GM19099 (cell line): ENCODE results near the gene COX8C.

ENCODE experiments used
- POLR2A ChIP-seq: IDR thresholded peaks from 3 replicates; pipeline ENCODE4 v1.6.1; 2011; ENCODE audit warnings: low read depth; ENCODE audit not compliant: insufficient read length; ENCODE audit errors: extremely low read depth

The COX8C gene

DNA sequence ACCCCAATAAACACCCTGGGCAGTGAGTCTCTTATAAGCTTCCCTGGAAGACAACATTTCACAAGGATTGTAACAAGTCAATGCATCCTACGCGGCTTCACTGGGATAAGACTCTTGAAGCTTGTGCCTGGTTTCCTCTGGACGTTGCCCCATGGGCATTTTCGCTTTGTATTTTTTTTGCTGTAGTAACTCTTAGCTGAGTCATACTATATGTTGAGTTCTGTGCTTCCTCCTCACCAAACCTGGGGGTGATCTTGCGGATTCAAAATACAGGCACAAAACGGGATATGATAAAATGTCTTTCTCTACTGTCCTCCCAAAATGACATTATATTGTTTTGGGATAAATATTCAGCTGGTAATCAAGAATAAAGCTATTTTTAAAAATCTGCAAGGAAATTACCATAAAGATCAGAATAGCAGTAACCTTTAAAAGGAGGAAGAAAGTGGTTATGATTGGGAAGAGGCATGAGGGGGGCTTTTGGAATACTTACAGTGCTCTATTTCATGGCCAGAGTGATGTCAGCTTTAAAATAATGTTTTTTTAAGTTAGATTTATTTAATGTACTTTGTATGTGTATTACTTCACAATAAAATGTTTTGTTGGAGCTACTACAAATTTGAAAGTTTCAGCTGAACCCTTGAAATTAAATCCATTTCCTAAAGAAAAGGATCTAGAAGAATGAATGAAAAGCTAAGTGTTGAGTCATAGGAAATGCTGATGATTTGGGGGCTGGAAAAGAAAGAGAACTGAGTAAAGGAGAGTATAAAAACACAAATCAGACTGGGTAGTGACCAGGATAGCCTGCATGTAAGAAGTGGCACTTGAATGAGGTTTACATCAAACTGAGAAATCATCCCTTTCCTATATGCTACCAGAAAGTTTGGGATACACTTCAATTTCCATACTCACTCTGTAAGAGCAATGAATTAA, 28.8 kb upstream of the COX8C start:
- no peak for TF ChIP-seq POLR2A

GRCh38 chr14:93318927-93319326, 28.1 kb upstream of the COX8C start:
- no peak for TF ChIP-seq POLR2A

DNA sequence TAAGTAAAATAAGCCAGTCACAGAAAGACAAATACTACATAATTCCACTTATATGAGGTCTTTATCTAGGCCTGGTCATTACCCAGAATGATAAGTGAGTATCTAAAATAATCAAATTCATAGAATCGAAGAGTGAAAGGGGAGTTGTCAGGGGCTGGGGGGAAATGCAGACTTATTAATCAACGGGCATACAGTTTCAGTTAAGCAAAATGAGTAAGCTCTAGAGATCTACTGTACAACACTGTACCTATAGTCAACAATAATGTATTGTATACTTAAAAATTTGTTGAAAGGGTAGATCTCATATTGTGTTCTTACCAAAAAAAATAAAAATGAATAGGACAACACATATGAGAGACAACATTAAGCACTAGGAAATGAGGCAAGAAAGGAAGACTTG, 27.5 kb upstream of the COX8C start:
- no peak for TF ChIP-seq POLR2A

DNA sequence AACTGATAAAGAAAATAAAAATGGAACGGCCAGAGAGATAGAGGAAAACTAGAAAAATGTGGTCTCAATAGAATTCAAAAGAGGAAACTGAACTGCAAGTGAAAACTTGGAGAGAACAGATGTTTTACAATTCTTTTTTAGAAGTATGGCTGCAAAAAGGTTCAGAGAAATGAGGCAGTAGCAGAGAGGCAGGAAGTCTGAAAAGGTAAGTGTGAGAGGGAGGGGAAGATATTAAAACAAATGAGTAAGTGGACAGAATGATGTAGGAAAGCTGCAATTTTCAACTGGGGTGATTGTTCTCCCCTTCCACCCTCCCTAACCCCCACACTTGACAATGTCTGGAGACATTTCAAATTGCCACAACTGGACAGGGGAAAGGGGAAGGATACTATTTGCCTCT, 27.0 kb upstream of the COX8C start:
- no peak for TF ChIP-seq POLR2A

DNA sequence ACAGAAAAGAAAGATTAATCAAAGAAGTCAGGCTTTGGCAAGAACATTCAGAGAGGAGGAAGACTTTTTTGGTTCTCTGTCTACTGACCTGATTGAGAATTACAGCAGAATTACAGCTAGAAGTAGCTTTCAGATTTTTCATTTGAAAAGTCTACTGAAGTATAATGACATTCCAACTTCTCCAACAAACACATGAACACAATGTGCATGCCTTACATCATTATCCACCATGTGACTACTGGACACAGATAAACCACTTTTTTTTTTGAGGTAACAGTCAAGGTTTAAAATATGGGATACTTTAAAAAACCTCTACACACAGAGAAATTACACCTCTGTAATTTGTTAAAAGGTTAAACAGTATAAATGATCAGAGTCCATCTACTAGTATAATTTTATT, 26.5 kb upstream of the COX8C start:
- no peak for TF ChIP-seq POLR2A

DNA sequence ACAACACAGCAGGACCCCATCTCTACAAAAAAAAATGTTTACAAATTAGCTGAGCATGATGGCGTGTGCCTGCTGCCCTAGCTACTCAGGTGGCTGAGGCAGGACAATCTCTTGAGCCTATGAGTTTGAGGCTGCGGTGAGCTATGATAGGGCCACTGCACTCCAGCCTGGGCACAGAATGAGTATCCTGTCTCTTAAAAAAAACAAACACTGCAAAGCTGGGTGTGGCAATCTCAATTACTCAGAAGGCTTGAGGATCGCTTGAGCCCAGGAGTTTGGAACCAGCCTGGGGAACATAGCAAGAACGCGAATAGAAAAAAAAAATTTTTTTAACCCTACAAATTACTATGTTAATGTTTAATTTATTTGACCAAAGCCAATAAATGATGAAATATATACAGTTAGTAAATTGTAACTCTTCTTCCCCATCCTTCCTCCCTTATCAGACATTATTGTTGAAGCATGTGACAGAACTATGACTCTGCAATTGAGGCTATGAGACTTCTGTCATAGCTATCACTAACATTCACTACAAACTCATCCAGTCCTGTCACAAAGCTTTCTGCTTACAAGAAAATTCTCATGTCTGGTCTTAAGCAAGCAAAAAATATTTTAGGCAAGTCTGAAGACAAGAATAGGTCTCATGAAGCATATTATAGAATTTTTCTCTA, 23.9 kb upstream of the COX8C start:
- no peak for TF ChIP-seq POLR2A

DNA sequence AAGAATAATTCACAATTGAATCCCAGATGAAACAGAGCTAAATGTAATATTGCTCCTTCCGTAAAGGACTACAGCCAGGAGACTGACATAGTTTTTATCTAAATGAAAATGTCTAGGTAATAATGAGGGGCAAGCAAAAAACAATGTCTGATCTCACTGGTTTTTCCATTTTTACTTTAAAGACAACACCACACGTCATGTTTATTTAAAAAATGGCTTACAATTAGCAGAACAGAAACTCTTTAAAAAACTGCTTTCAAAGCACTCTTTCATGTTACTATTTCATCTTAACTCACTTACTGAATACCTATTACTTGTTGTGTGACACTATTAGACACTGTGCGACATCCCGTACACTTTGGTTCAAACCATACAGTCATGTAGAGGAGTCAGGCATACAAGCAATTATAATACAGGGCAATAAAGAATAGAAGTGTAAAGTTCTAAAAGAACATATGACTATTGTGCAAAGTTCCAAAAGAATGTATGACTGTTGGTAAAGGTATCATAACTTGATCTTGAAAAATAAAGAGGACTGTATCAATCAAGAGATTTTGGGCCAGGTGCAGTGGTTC, 23.3 kb upstream of the COX8C start:
- no peak for TF ChIP-seq POLR2A

DNA sequence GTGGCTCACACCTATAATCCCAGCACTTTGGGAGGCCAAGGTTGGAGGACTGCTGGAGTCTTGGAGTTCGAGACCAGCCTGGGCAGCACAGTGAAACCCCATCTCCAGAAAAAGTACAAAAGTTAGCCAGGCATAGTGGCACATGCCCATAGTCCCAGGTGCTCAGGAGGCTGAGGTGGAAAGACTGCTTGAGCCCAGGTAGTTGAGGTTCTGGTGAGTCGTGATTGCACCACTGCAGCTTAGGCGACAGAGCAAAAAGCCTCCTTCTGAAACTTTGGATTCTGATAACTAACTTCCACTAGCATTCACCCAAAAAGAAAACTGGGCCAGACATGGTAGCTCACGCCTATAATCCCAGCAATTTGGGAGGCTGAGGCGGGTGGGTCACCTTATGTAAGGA, 20.8 kb upstream of the COX8C start:
- TF ChIP-seq POLR2A: no peak

- no peak for TF ChIP-seq POLR2A
These were observed 18.4 kb upstream of the COX8C start for GRCh38 chr14:93328546-93328945.

DNA sequence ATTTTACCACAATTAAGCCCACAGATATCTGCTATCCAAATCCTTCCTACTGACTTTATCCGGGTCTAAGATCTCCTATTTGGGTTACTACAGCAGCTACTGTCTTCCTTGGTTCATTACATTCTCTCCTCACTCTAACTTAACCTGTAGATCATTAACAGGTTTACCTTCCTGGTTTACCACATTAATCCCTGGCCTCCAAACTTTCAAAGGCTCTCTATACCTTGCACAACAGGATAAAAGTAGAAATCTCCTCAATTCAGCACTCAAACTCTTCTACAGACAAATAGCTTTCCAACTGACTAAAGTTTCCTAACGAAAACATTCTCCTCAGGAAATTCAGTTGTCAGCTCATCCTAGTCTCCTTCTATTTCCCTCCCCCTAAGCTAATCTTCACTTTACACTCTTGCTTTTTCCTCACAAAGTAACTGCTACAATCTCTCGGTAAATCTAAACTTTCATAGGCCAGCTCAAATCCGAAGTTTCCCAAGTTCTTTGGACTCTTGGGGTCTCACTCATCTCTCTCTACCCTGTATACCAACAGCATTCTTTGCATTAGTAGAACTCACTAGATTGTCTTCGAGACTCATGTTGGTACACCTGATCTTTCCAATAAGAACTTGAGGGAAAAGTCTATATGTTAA, 16.9 kb upstream of the COX8C start:
- TF ChIP-seq POLR2A: no peak

- TF ChIP-seq POLR2A: no peak
These were observed 16.4 kb upstream of the COX8C start for GRCh38 chr14:93330609-93331000.

- no peak for TF ChIP-seq POLR2A
These were observed 15.8 kb upstream of the COX8C start for GRCh38 chr14:93331002-93331727.

DNA sequence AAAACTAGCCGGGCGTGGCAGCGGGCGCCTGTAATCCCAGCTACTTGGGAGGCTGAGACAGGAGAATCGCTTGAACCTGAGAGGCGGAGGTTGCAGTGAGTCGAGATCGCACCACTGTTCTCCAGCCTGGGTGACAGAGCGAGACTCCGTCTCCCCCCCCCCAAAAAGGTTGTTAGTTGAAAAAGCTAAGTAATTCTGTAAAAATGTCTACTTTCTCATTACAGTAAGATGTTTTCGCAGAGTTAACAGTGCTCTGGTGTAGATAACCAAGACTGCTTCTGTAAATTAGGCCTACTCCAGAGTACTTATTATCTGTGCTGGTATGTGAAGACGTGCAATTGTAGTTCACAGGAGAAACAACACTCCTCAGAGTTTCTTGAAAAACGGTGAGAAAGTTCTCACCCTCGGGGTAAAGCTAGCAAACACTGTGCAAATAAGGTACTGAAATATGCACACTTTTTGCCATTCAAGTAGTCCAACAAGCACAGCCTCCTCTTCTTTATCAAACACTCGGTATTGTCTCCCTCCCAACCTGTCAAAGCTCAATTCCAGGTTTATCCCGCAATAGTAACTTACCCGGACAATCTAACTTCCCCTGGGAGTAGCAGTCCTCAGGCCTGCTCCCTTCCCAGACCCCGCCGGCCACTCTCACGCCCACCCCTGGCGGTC, 15.1 kb upstream of the COX8C start:
- TF ChIP-seq POLR2A: no peak

GRCh38 chr14:93332397-93332852, 14.6 kb upstream of the COX8C start:
- TF ChIP-seq POLR2A: peak; percentile 43
